Osteocyte (in vitro differentiated cells): ENCODE measurements around the gene GLTP. TPM values are rescaled to one million over a fixed set of nuclear protein-coding genes. Genes with fewer than 3 reads are reported as not detected.

Source experiments
- DNase-seq: peaks from one replicate; pipeline ENCODE4 v3.0.0; 2021; ENCODE audit warnings: mixed read lengths; ENCODE audit not compliant: unreplicated experiment; ENCODE audit errors: extremely low spot score
- H3K27ac Mint-ChIP-seq: one replicate; pipeline ENCODE4 v1.8.0; 2021; ENCODE audit warnings: mild to moderate bottlenecking, mixed read lengths; ENCODE audit not compliant: unreplicated experiment
- H3K27me3 Mint-ChIP-seq: one replicate; pipeline ENCODE4 v1.8.0; 2021; ENCODE audit warnings: mixed read lengths; ENCODE audit not compliant: unreplicated experiment
- H3K36me3 Mint-ChIP-seq: one replicate; pipeline ENCODE4 v1.8.0; 2021; ENCODE audit warnings: mixed read lengths; ENCODE audit not compliant: unreplicated experiment
- H3K4me1 Mint-ChIP-seq: one replicate; pipeline ENCODE4 v1.8.0; 2021; ENCODE audit warnings: mixed read lengths; ENCODE audit not compliant: unreplicated experiment
- H3K4me3 Mint-ChIP-seq: one replicate; pipeline ENCODE4 v1.8.0; 2021; ENCODE audit warnings: mild to moderate bottlenecking, moderate library complexity, mixed read lengths; ENCODE audit not compliant: unreplicated experiment
- H3K9me3 Mint-ChIP-seq: one replicate; pipeline ENCODE4 v1.8.0; 2021; ENCODE audit warnings: mixed read lengths; ENCODE audit not compliant: unreplicated experiment
- CTCF ChIP-seq: fragments of 200-600 bp; sonication (generic); IDR thresholded peaks from 2 replicates; pipeline ENCODE4 v1.5.0; 2021; ENCODE audit warnings: antibody characterized with exemption, mild to moderate bottlenecking, moderate library complexity
- total RNA-seq: library from RNA; stranded (reverse); gene quantifications from 2 replicates; pipeline ENCODE4 v1.2.1, GENCODE V29; 2021

GLTP gene
- total RNA-seq, 1 donor from 2014 or later, result 34.5 TPM

- no peak overlapping the region for H3K4me3 Mint-ChIP-seq
- no peak for TF ChIP-seq CTCF
- DNase-seq, result no peak
- H3K36me3 Mint-ChIP-seq, result peaks cover 20% of the 10 kb centered on the region
- H3K27me3 Mint-ChIP-seq, result no peaks in the 10 kb centered on the region
- no peaks in the 10 kb centered on the region for H3K9me3 Mint-ChIP-seq
- H3K4me1 Mint-ChIP-seq, result no peaks in the 10 kb centered on the region
- no peak overlapping the region for H3K27ac Mint-ChIP-seq
These were observed 40.0 kb upstream of the GLTP start for GRCh38 chr12:109920261-109920780.

GRCh38 chr12:109919456-109919855 is 39.1 kb upstream of the GLTP start:
- Mint-ChIP-seq H3K27me3 (no peaks in the 10 kb centered on the region), H3K9me3 (no peaks in the 10 kb centered on the region), H3K36me3 (peaks cover 24% of the 10 kb centered on the region), H3K4me3 (no peak overlapping the region), H3K27ac (no peak overlapping the region), H3K4me1 (no peaks in the 10 kb centered on the region)
- no peak for TF ChIP-seq CTCF
- DNase-seq, result no peak

- Mint-ChIP-seq H3K4me3 (no peak overlapping the region), H3K9me3 (no peaks in the 10 kb centered on the region), H3K36me3 (peaks cover 31% of the 10 kb centered on the region), H3K27me3 (no peaks in the 10 kb centered on the region), H3K4me1 (peaks cover 11% of the 10 kb centered on the region), H3K27ac (no peak overlapping the region)
- TF ChIP-seq CTCF, result no peak
- no peak for DNase-seq
These were observed 35.7 kb upstream of the GLTP start for GRCh38 chr12:109916045-109916444.

- peaks cover 31% of the 10 kb centered on the region for H3K36me3 Mint-ChIP-seq
- H3K4me3 Mint-ChIP-seq, result no peak overlapping the region
- DNase-seq, result no peak
- H3K9me3 Mint-ChIP-seq, result no peaks in the 10 kb centered on the region
- TF ChIP-seq CTCF, result no peak
- H3K27me3 Mint-ChIP-seq, result no peaks in the 10 kb centered on the region
- peaks cover 11% of the 10 kb centered on the region for H3K4me1 Mint-ChIP-seq
- no peak overlapping the region for H3K27ac Mint-ChIP-seq
These were observed 35.1 kb upstream of the GLTP start for GRCh38 chr12:109915171-109916040.

GRCh38 chr12:109914461-109914860 is 34.1 kb upstream of the GLTP start:
- no peak overlapping the region for H3K4me3 Mint-ChIP-seq
- no peak for DNase-seq
- peaks cover 31% of the 10 kb centered on the region for H3K36me3 Mint-ChIP-seq
- no peak overlapping the region for H3K27ac Mint-ChIP-seq
- no peaks in the 10 kb centered on the region for H3K27me3 Mint-ChIP-seq
- TF ChIP-seq CTCF, result no peak
- no peaks in the 10 kb centered on the region for H3K9me3 Mint-ChIP-seq
- H3K4me1 Mint-ChIP-seq, result peaks cover 11% of the 10 kb centered on the region
